ENCODE measurements around the gene IL34. TPM values are rescaled to one million over a fixed set of nuclear protein-coding genes. Genes with fewer than 3 reads are reported as not detected.

Gene IL34
- total RNA-seq, 1 experiment from 2014 or later: not detected

- ATAC-seq: peak; percentile 77
- intact Hi-C loops (cut with micrococcal nuclease): no loop called here
- no peak for DNase-seq (ENCODE audit: low read depth, low spot score)
Observed at GRCh38 chr16:70694088-70694867, 47.9 kb downstream of the IL34 start.

GRCh38 chr16:70694868-70695218 lies 48.5 kb downstream of the IL34 start:
- H3K9ac ChIP-seq (ENCODE audit: low read length): 0 out of 2 replicates have a peak overlapping the region, but pooled peaks have one; percentile 51
- no peaks in the 10 kb centered on the region for H3K9me2 ChIP-seq (ENCODE audit: insufficient read depth)
- no peaks in the 10 kb centered on the region for H3K79me2 ChIP-seq (ENCODE audit: insufficient read depth, low read length)
- no peak overlapping the region for H3K4me3 ChIP-seq (replicated peaks in 1 of 2; ENCODE audit: low read depth in 1 of 2, low read length in 2 of 2)
- H2AFZ ChIP-seq (ENCODE audit: low read depth, low read length, poor library complexity, severe bottlenecking): no peak overlapping the region
- intact Hi-C loops (cut with micrococcal nuclease): no loop called here
- H3K9me3 ChIP-seq (ENCODE audit: control insufficient read depth in 1 of 2, insufficient read depth in 1 of 2, low read depth in 1 of 2, low read length in 2 of 2): no peaks in the 10 kb centered on the region
- CTCF ChIA-PET: no interaction called here
- ATAC-seq: no peak
- POLR2A ChIA-PET: no interaction called here
- DNase-seq (ENCODE audit: low read depth, low spot score): no peak
- H3K4me1 ChIP-seq (ENCODE audit: control insufficient read depth in 1 of 2, insufficient read depth in 2 of 2, low read length in 2 of 2): peaks cover 28 to 70% of the 10 kb centered on the region in 2 experiments
- no peaks in the 10 kb centered on the region for H3K27me3 ChIP-seq (ENCODE audit: insufficient read depth, low read length)
- BruUV-seq (replicated peaks): no TSS peak
- H3K36me3 ChIP-seq (ENCODE audit: control insufficient read depth in 1 of 2, insufficient read depth in 2 of 2, low read length in 2 of 2): no peaks in the 10 kb centered on the region
- no peak overlapping the region for H3K27ac ChIP-seq (ENCODE audit: low read depth, low read length)
- H3K4me2 ChIP-seq (ENCODE audit: low read length): peak overlapping the region; percentile 69
- RAD21 ChIA-PET (ENCODE audit: low non-redundant PET in 1 of 2, low total read pairs in 2 of 2, uncharacterized antibody in 2 of 2, unreplicated experiment in 2 of 2): no interaction called here
- no peaks in the 10 kb centered on the region for H4K20me1 ChIP-seq (ENCODE audit: insufficient read depth)
- TF ChIP-seq ATF3 (IDR thresholded peaks at IDR 0.05) (no peak), TCF7L2 (IDR thresholded peaks at IDR 0.05; ENCODE audit: borderline replicate concordance, extremely low read depth, insufficient read depth, insufficient read length) (no peak), EZH2 (IDR thresholded peaks at IDR 0.05) (no peak), CBX3 (IDR thresholded peaks at IDR 0.05; ENCODE audit: low read depth) (no peak), FOSL1 (IDR thresholded peaks at IDR 0.05; ENCODE audit: low read depth) (no peak), MAX (IDR thresholded peaks at IDR 0.05) (no peak), ZNF274 (IDR thresholded peaks at IDR 0.05; ENCODE audit: low read depth, low read length) (no peak), SRF (IDR thresholded peaks at IDR 0.05; ENCODE audit: low read depth) (no peak), ELF1 (IDR thresholded peaks at IDR 0.05; ENCODE audit: borderline replicate concordance, low read depth) (no peak), POLR2A (IDR thresholded peaks at IDR 0.05; ENCODE audit: borderline replicate concordance, extremely low read depth, insufficient read depth, insufficient read length) (no peak), SP1 (IDR thresholded peaks at IDR 0.05; ENCODE audit: low read depth) (no peak), RAD21 (IDR thresholded peaks at IDR 0.05; ENCODE audit: low read depth) (no peak), CTCF (IDR thresholded peaks at IDR 0.05 in 2 of 3, conservative IDR thresholded peaks at IDR 0.05 in 1 of 3; ENCODE audit: borderline replicate concordance in 1 of 3, insufficient read depth in 1 of 3, low read depth in 2 of 3, low read length in 2 of 3) (no peak), SIN3A (IDR thresholded peaks at IDR 0.05; ENCODE audit: low read depth) (no peak), EZH2phosphoT487 (IDR thresholded peaks at IDR 0.05; ENCODE audit: borderline replicate concordance) (no peak)

More at GRCh38 chr16:70694088-70694867, 47.9 kb downstream of the IL34 start:
- H3K4me1 ChIP-seq (ENCODE audit: control insufficient read depth in 1 of 2, insufficient read depth in 2 of 2, low read length in 2 of 2): peaks cover 34 to 76% of the 10 kb centered on the region in 2 experiments
- ChIA-PET CTCF (no interaction called here), POLR2A (no interaction called here), RAD21 (ENCODE audit: low non-redundant PET in 1 of 2, low total read pairs in 2 of 2, uncharacterized antibody in 2 of 2, unreplicated experiment in 2 of 2) (no interaction called here)
- BruUV-seq (replicated peaks): no TSS peak
- TF ChIP-seq POLR2AphosphoS5 (IDR thresholded peaks at IDR 0.05; ENCODE audit: low read depth, low read length) (no peak), POLR2A (IDR thresholded peaks at IDR 0.05; ENCODE audit: borderline replicate concordance, extremely low read depth, insufficient read depth, insufficient read length) (no peak)
- peak overlapping the region; percentile 69 for H3K4me2 ChIP-seq (ENCODE audit: low read length)
- H3K27ac ChIP-seq (ENCODE audit: low read depth, low read length): peak overlapping the region; percentile 29; the same call in 1 of the 2 replicates
- H3K9ac ChIP-seq (ENCODE audit: low read length): peak overlapping the region; percentile 51
- H3K4me3 ChIP-seq (replicated peaks in 1 of 2; ENCODE audit: low read depth in 1 of 2, low read length in 2 of 2): peak overlapping the region in 1 of 2 experiments; percentile 18; a peak in 1 of 4 replicates
- H4K20me1 ChIP-seq (ENCODE audit: insufficient read depth): no peaks in the 10 kb centered on the region
- H3K9me2 ChIP-seq (ENCODE audit: insufficient read depth): no peaks in the 10 kb centered on the region
- H3K27me3 ChIP-seq (ENCODE audit: insufficient read depth, low read length): no peaks in the 10 kb centered on the region
- H3K9me3 ChIP-seq (ENCODE audit: control insufficient read depth in 1 of 2, insufficient read depth in 1 of 2, low read depth in 1 of 2, low read length in 2 of 2): no peaks in the 10 kb centered on the region
- H3K79me2 ChIP-seq (ENCODE audit: insufficient read depth, low read length): no peaks in the 10 kb centered on the region
- H3K36me3 ChIP-seq (ENCODE audit: control insufficient read depth in 1 of 2, insufficient read depth in 2 of 2, low read length in 2 of 2): no peaks in the 10 kb centered on the region
- H2AFZ ChIP-seq (ENCODE audit: low read depth, low read length, poor library complexity, severe bottlenecking): no peak overlapping the region

Measured in HCT116 (cell line).